ENCODE data around the gene SLCO1A2.

GRCh38 chr12:21264232-21264631 is 70.5 kb downstream of the SLCO1A2 start:
- TF ChIP-seq CTCF (IDR thresholded peaks at IDR 0.05; ENCODE audit: low read depth, low read length) = no peak
- no peak for TF ChIP-seq POLR2A (IDR thresholded peaks at IDR 0.05; ENCODE audit: extremely low read depth, insufficient read length)
- no peak for TF ChIP-seq MAX (IDR thresholded peaks at IDR 0.05; ENCODE audit: low read depth, low read length)
